ENCODE data around the gene CEACAM6.
A peak's percentile ranks its signal among the peaks of the same experiment; 100 is the strongest.

GRCh38 chr19:41821003-41821735, 65.8 kb downstream of the CEACAM6 start:
- TF ChIP-seq CTCF (IDR thresholded peaks at IDR 0.05; ENCODE audit: borderline replicate concordance, extremely low read depth, low read length, poor library complexity, severe bottlenecking) (peak; percentile 79), EZH2 (IDR thresholded peaks at IDR 0.05; ENCODE audit: borderline replicate concordance, low read depth, low read length, severe bottlenecking) (no peak)

Data from DND-41 (cell line).